Measurements from ENCODE around the gene DDX10. TPM values are rescaled to one million over a fixed set of nuclear protein-coding genes. Genes with fewer than 3 reads are reported as not detected.

The DDX10 gene
- total and polyA plus RNA-seq, 4 donors, result 8.0 to 11.8 (median 9.0) TPM

GRCh38 chr11:108807262-108807661 lies 142.4 kb downstream of the DDX10 start:
- TF ChIP-seq GABPA (IDR thresholded peaks at IDR 0.05 in 1 of 2, conservative IDR thresholded peaks at IDR 0.05 in 1 of 2) (no peak), ZBTB33 (IDR thresholded peaks at IDR 0.05) (no peak)
- no peak overlapping the region for H3K9ac ChIP-seq (ENCODE audit: low read depth in 1 of 2, low read length in 2 of 2)
- no peak for DNase-seq (ENCODE audit: low spot score)
- H3K36me3 ChIP-seq (ENCODE audit: control insufficient read depth in 4 of 4, insufficient read depth in 3 of 4, low read depth in 1 of 4, low read length in 3 of 4), result peaks cover 0 to 2% (median 0%) of the 10 kb centered on the region in 4 donors
- no peak overlapping the region for H3K27ac ChIP-seq (ENCODE audit: low read depth in 1 of 2, low read length in 2 of 2)
- H3K9me3 ChIP-seq (ENCODE audit: control insufficient read depth in 4 of 4, low read length in 3 of 4), result no peaks in the 10 kb centered on the region
- H3K27me3 ChIP-seq (ENCODE audit: control insufficient read depth in 4 of 4, insufficient read depth in 4 of 4, low read length in 3 of 4), result no peaks in the 10 kb centered on the region
- H3K4me3 ChIP-seq (ENCODE audit: low read depth in 1 of 3, low read length in 3 of 3), result no peak overlapping the region
- WGBS, result 90% methylated on average over 2 of the region's 2 CpGs
- H3K4me1 ChIP-seq (ENCODE audit: control insufficient read depth in 4 of 4, insufficient read depth in 4 of 4, low read length in 3 of 4), result no peaks in the 10 kb centered on the region

- WGBS, result 90% methylated on average over 2 of the region's 2 CpGs
- no peak for DNase-seq (ENCODE audit: low spot score)
- Histone ChIP-seq H3K27ac (ENCODE audit: low read depth in 1 of 2, low read length in 2 of 2) (no peak overlapping the region), H3K4me3 (ENCODE audit: low read depth in 1 of 3, low read length in 3 of 3) (no peak overlapping the region), H3K36me3 (ENCODE audit: control insufficient read depth in 4 of 4, insufficient read depth in 3 of 4, low read depth in 1 of 4, low read length in 3 of 4) (no peaks in the 10 kb centered on the region), H3K9ac (ENCODE audit: low read depth in 1 of 2, low read length in 2 of 2) (no peak overlapping the region), H3K9me3 (ENCODE audit: control insufficient read depth in 4 of 4, low read length in 3 of 4) (no peaks in the 10 kb centered on the region), H3K4me1 (ENCODE audit: control insufficient read depth in 4 of 4, insufficient read depth in 4 of 4, low read length in 3 of 4) (peaks cover 0 to 3% (median 0%) of the 10 kb centered on the region in 4 donors), H3K27me3 (ENCODE audit: control insufficient read depth in 4 of 4, insufficient read depth in 4 of 4, low read length in 3 of 4) (no peaks in the 10 kb centered on the region)
- TF ChIP-seq HNF4A (conservative IDR thresholded peaks at IDR 0.05) (no peak), YY1 (IDR thresholded peaks at IDR 0.05) (no peak), JUND (IDR thresholded peaks at IDR 0.05) (no peak), TAF1 (conservative IDR thresholded peaks at IDR 0.05) (no peak), NR2F2 (IDR thresholded peaks at IDR 0.05) (no peak), ZBTB33 (IDR thresholded peaks at IDR 0.05) (no peak), CTCF (IDR thresholded peaks at IDR 0.05; ENCODE audit: low read depth, low read length, missing input control) (no peak), EGR1 (IDR thresholded peaks at IDR 0.05; ENCODE audit: low read depth in 2 of 2) (no peak)
These were observed 148.2 kb downstream of the DDX10 start for GRCh38 chr11:108813086-108813485.

GRCh38 chr11:108817976-108818375 lies 153.1 kb downstream of the DDX10 start:
- H3K36me3 ChIP-seq (ENCODE audit: control insufficient read depth in 4 of 4, insufficient read depth in 3 of 4, low read depth in 1 of 4, low read length in 3 of 4), result no peaks in the 10 kb centered on the region
- no peak overlapping the region for H3K4me3 ChIP-seq (ENCODE audit: low read depth in 1 of 3, low read length in 3 of 3)
- H3K9me3 ChIP-seq (ENCODE audit: control insufficient read depth in 4 of 4, low read length in 3 of 4), result no peaks in the 10 kb centered on the region
- no peak overlapping the region for H3K27ac ChIP-seq (ENCODE audit: low read depth in 1 of 2, low read length in 2 of 2)
- H3K27me3 ChIP-seq (ENCODE audit: control insufficient read depth in 4 of 4, insufficient read depth in 4 of 4, low read length in 3 of 4), result no peaks in the 10 kb centered on the region
- H3K9ac ChIP-seq (ENCODE audit: low read depth in 1 of 2, low read length in 2 of 2), result no peak overlapping the region
- WGBS, result 70% methylated on average over 5 of the region's 5 CpGs
- DNase-seq (ENCODE audit: low spot score), result no peak
- H3K4me1 ChIP-seq (ENCODE audit: control insufficient read depth in 4 of 4, insufficient read depth in 4 of 4, low read length in 3 of 4), result peaks cover 0 to 3% (median 0%) of the 10 kb centered on the region in 4 donors
- TF ChIP-seq REST (IDR thresholded peaks at IDR 0.05), result no peak
- TF ChIP-seq RXRA (IDR thresholded peaks at IDR 0.05), result no peak
- no peak for TF ChIP-seq EGR1 (IDR thresholded peaks at IDR 0.05; ENCODE audit: low read depth in 2 of 2)
- TF ChIP-seq TAF1 (conservative IDR thresholded peaks at IDR 0.05), result no peak
- TF ChIP-seq FOXA2 (IDR thresholded peaks at IDR 0.05), result no peak
- TF ChIP-seq ZBTB33 (IDR thresholded peaks at IDR 0.05), result no peak
- no peak for TF ChIP-seq GABPA (IDR thresholded peaks at IDR 0.05 in 1 of 2, conservative IDR thresholded peaks at IDR 0.05 in 1 of 2)
- TF ChIP-seq HNF4G (IDR thresholded peaks at IDR 0.05), result no peak
- TF ChIP-seq NR2F2 (IDR thresholded peaks at IDR 0.05), result no peak
